Posterior cingulate gyrus (tissue), 11 donors: ENCODE measurements around the gene SLC26A4.
"Not testable (repeated sequence)": the region's sequence is repeated elsewhere in the genome, so short reads cannot be mapped to it uniquely, and the experiment has no call there.

Experiments
- DNase-seq, 10 donors: peaks; one replicate each; pipeline versions ENCODE4 v3.0.0 to v3.0.0-alpha.2; 2020 to 2021; ENCODE audit warnings: mixed read lengths in 3 of 10
- intact Hi-C: fragments of 100-400 bp; cut with DNase I; formaldehyde crosslinking; loops from one replicate; pipeline ENCODE4 v1.15.1; 2023

The SLC26A4 gene

DNA sequence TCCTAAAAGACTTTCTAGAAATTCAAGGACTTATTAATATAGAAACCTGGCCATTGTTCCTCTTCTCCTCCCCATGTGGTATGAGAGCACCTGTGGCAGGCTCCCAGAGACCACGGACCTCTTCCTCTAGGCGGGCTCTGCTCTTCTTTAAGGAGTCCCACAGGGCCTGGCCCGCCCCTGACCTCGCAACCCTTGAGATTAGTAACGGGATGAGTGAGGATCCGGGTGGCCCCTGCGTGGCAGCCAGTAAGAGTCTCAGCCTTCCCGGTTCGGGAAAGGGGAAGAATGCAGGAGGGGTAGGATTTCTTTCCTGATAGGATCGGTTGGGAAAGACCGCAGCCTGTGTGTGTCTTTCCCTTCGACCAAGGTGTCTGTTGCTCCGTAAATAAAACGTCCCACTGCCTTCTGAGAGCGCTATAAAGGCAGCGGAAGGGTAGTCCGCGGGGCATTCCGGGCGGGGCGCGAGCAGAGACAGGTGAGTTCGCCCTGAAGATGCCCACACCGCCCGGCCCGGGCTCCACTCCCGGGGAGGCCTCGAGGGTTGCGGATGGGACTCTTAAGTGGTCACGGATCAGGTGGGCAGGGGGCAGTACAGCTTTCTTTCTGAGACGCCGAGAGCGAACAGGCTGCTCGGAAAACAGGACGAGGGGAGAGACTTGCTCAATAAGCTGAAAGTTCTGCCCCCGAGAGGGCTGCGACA, at the start of gene SLC26A4:
TSS of gene SLC26A4 (plus strand) at position 448 of the 700 bp plus-strand sequence. CDS start 814 bp downstream, outside the sequence.
- intact Hi-C loops, result no loop called here
- DNase-seq, result peak in 5 of 10 donors; percentile 12 to 73 (median 28)

GRCh38 chr7:107613439-107613838, 47.2 kb upstream of the SLC26A4 start:
- no peak for DNase-seq
- intact Hi-C loops, result no loop called here

- no peak for DNase-seq
- intact Hi-C loops, result no loop called here
Observed at GRCh38 chr7:107613948-107614347, 46.7 kb upstream of the SLC26A4 start.

GRCh38 chr7:107614425-107614824, 46.2 kb upstream of the SLC26A4 start:
- DNase-seq, result no peak
- intact Hi-C loops, result no loop called here

- intact Hi-C loops, result no loop called here
- DNase-seq, result no peak
Observed at GRCh38 chr7:107615910-107616680, 44.5 kb upstream of the SLC26A4 start.

DNA sequence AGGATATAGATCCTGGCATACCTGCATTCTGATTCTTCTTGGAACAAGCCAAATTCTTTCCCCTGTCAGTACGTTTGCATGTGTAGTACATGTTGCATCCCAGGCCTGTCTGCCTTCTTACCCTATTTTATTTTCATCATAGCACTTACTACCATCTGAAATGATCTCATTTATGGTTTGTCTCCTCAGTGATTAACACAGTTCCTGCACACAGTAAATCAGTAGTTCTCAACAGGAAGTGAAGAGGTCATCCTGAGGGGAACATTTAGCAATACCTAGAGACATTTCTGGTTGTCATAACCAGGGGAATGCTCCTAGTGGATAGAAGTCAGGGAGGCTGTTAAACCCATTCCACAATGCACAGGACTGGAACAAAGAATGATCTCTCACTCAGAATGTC, 38.2 kb upstream of the SLC26A4 start:
- no peak for DNase-seq
- intact Hi-C loops, result no loop called here

DNA sequence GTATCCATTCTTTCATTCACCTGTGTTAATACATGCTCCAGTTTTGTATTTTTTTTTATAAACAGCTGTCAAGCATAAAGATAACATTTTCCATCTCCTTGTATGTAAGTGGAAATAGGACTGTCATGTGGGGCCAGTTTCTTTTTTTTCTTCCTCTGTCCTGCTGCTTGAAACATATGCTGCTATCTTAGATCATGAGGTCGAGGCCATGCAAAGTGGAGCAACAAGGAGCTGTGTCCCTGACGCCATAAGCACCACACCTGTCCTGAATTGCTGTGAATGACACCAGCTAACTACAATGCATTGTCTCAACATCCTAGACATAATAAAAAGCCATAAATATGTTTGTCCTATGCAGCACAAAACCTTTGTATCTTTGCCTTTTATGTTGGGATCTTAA, 37.7 kb upstream of the SLC26A4 start:
- no peak for DNase-seq
- intact Hi-C loops, result no loop called here

DNA sequence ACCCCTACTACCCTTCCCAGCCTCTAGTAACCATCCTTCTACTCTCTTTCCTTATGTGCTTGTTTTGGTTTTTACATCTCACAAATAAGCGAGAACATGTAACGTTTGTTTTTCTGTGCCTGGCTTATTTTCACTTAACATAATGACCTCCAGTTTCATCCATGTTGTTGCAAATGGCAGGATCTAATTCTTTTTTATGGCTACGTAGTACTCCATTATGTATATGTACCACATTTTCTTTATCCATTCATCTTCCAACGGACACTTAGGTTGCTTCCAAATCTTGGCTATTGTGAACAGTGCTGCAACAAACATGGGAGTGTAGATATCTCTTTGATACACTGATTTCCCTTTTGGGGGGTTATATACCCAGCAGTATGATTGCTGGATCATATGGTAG, 33.6 kb upstream of the SLC26A4 start:
- intact Hi-C loops, result no loop called here
- no peak for DNase-seq

GRCh38 chr7:107628461-107629064, 32.1 kb upstream of the SLC26A4 start:
- peak in 3 of 10 donors; percentile 60 to 83 (median 78) for DNase-seq
- intact Hi-C loops, result no loop called here

- peak in 1 of 10 donors; percentile 70 for DNase-seq
- intact Hi-C loops, result no loop called here
Observed at GRCh38 chr7:107630342-107630741, 30.3 kb upstream of the SLC26A4 start.

DNA sequence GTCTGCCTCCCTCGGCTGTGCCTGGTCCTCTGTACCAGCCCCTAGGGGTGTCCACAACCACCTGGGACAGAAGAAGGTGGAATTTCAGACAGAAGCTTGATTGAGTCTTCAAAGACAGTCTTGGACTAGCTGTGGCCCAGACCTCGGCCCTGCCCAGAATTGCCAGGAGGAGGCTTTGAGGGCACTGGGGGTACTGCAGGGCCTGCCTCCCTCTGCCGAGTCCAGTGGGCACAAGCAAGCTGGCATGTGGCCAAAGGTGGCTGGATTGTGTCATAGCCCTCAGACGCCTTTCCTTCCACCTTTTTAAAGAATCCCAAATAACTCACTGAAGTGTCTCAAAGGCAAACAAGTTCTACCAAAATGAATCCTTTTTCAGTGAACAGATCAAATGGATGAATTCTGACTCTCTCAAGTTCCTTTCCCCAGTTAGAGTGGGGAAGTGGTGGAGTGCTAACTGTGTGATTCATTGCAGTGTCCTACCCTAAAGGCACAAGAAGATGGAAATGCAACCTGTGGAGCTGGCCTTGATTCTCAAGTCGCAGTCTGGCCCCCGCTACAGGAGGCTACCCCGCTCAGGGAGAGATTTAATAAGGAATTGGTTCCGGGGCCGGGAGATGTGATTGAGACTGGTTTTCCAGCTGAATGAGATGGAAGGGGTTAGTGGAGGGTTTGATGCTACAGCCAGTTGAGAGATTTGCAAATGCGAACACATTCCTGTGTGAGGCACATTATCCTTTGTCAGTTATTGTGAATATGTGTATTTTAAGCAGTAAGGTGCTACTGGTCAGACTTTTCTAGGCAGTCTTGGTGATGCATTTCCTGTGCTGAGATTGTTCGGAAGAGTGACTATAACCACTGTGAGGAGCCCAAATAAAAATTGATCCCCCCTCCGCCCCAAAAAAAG, 28.8 kb upstream of the SLC26A4 start:
- intact Hi-C loops, result no loop called here
- peak in 2 of 10 donors; percentile 72 to 73 for DNase-seq

- intact Hi-C loops, result no loop called here
- no peak for DNase-seq
Observed at GRCh38 chr7:107632492-107632865, 28.1 kb upstream of the SLC26A4 start.

- DNase-seq, result no peak
- intact Hi-C loops, result no loop called here
Observed at GRCh38 chr7:107638594-107638993, 22.0 kb upstream of the SLC26A4 start.

- intact Hi-C loops, DNase-seq: not testable (repeated sequence)
Observed at GRCh38 chr7:107639070-107639469, 21.6 kb upstream of the SLC26A4 start.

GRCh38 chr7:107641676-107642075, 19.0 kb upstream of the SLC26A4 start:
- intact Hi-C loops, result no loop called here
- no peak for DNase-seq

GRCh38 chr7:107642501-107642900, 18.1 kb upstream of the SLC26A4 start:
- intact Hi-C loops, result no loop called here
- no peak for DNase-seq

GRCh38 chr7:107643407-107643806, 17.2 kb upstream of the SLC26A4 start:
- no peak for DNase-seq
- intact Hi-C loops, result no loop called here

GRCh38 chr7:107643938-107644308, 16.7 kb upstream of the SLC26A4 start:
- DNase-seq, result no peak
- intact Hi-C loops, result no loop called here

DNA sequence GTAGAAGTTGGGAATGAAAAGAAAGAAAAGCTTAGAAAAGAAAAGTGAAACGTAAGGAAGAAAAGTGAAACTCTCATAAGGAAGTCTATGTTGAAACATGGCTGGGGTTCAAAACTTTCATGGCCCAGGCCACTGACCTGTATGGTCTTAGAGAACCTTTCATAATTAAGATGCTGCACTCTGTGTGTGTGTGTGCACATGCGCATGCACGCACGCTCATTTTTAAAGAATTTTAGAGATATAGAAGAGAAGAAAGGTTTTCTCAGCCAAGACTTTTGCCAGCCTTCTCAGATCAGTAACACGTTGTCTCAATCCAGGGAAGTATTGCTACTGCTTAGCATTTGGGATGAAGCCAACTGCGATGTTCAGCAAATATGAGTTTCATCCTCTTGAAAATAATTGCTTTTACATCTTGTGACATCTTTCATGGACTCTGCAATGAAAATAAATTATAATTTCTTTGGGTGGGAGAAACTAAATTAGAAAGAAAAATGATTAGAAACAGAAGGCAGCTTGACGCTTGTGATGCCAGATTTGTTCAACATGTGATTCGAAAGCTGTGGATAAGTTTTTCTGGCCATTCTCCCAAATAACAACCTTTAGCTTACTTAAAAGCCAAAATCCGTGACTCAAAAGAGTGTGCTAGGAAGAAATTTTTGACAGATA, 16.2 kb upstream of the SLC26A4 start:
- no peak for DNase-seq
- intact Hi-C loops, result no loop called here

GRCh38 chr7:107652642-107653041, 8.0 kb upstream of the SLC26A4 start:
- intact Hi-C loops, result no loop called here
- DNase-seq, result no peak
